ENCODE measurements around the gene UBE2D2. TPM values are rescaled to one million over a fixed set of nuclear protein-coding genes. Genes with fewer than 3 reads are reported as not detected.

The UBE2D2 gene
- total and polyA plus RNA-seq, 2 donors (not counting 1 experiment from before 2014, with no cell fraction given), result 64.3 to 168 TPM

DNA sequence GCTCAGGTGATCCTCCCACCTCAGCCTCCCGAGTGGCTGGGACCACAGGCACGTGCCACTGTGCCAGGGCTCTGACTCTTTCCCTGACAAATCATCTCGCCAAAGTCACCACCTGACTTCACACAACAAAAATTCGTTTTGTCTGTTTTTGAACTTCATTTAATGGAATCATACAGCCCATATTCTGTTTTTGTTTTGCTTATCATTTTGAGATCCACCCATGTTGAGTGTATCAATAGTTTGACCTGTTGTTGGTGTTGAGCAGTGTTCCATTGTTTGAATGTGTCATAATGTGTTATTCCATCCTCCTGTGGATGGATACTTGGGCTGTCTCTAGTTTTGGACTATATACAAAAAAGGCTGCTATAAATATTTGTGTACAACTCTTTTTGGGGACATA is 6.9 kb upstream of the UBE2D2 start:
- Histone ChIP-seq H3K4me2 (replicated peaks; ENCODE audit: low read depth, low read length, poor library complexity, severe bottlenecking) (no peak overlapping the region), H2AFZ (ENCODE audit: insufficient read depth, low read depth, low read length, poor library complexity, severe bottlenecking) (no peak overlapping the region), H3K27ac (ENCODE audit: low read length in 2 of 2) (no peak overlapping the region), H4K20me1 (ENCODE audit: control insufficient read depth, insufficient read depth, low read length, poor library complexity, severe bottlenecking) (no peaks in the 10 kb centered on the region), H3K79me2 (ENCODE audit: control insufficient read depth, insufficient read depth, low read length) (no peaks in the 10 kb centered on the region), H3K4me1 (ENCODE audit: control insufficient read depth in 2 of 2, insufficient read depth in 2 of 2, low read length in 2 of 2) (peaks cover 5 to 8% of the 10 kb centered on the region in 2 donors), H3K9ac (ENCODE audit: low read length) (no peak overlapping the region), H3K36me3 (replicated peaks in 1 of 2; ENCODE audit: control extremely low read depth in 1 of 2, control insufficient read depth in 1 of 2, extremely low read depth in 1 of 2, insufficient read depth in 2 of 2, low read length in 1 of 2) (no peaks in the 10 kb centered on the region), H3K4me3 (ENCODE audit: control extremely low read depth in 1 of 5, extremely low read depth in 1 of 5, insufficient read depth in 1 of 5, low read depth in 2 of 5, low read length in 4 of 5) (no peak overlapping the region), H3K9me3 (ENCODE audit: control extremely low read depth in 1 of 3, control insufficient read depth in 2 of 3, insufficient read depth in 1 of 3, low read length in 2 of 3) (peaks cover 0 to 8% (median 0%) of the 10 kb centered on the region in 3 donors), H3K27me3 (replicated peaks in 1 of 4; ENCODE audit: control extremely low read depth in 1 of 4, control insufficient read depth in 3 of 4, insufficient read depth in 4 of 4, low read length in 3 of 4) (no peaks in the 10 kb centered on the region)
- CTCF ChIA-PET, result no interaction called here
- intact Hi-C loops (cut with micrococcal nuclease), result no loop called here
- no peaks in the 10 kb centered on the region for H3K9me3 Mint-ChIP-seq (ENCODE audit: insufficient read depth)
- H3K27ac Mint-ChIP-seq, result no peak overlapping the region
- POLR2A ChIA-PET, result no interaction called here
- WGBS (ENCODE audit: insufficient coverage), result 100% methylated on average over 2 of the region's 4 CpGs
- no peak for TF ChIP-seq CTCF (IDR thresholded peaks at IDR 0.05)
- peaks cover 12% of the 10 kb centered on the region for H3K4me1 Mint-ChIP-seq
- DNase-seq, result no peak
- H3K4me3 Mint-ChIP-seq, result no peak overlapping the region
- H3K27me3 Mint-ChIP-seq, result no peaks in the 10 kb centered on the region
- no peak for ATAC-seq (ENCODE audit: low read depth)

DNA sequence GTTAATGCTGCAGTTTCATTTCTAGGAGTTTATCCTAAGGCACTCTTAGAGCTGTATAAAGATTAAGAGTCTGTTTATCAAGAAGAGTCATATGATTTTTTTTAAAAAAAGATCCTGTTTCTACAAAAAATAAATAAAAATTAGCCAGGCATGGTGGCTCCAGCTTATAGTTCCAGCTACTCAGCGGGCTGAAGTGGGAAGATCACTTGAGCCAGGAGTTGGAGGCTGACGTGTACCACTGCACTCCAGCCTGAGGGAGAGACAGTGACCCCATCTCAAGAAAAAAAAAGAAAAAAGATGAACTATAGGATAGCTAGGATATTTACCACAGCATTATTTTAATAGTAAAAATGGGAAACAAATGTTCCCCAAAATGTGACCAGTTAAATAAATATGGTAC is 3.3 kb upstream of the UBE2D2 start:
- no peak overlapping the region for H3K4me3 Mint-ChIP-seq

More for the DNA sequence above, 3.3 kb upstream of the UBE2D2 start:
- Histone ChIP-seq H3K27me3 (replicated peaks in 1 of 4; ENCODE audit: control extremely low read depth in 1 of 4, control insufficient read depth in 3 of 4, insufficient read depth in 4 of 4, low read length in 3 of 4) (no peaks in the 10 kb centered on the region), H3K4me3 (ENCODE audit: control extremely low read depth in 1 of 5, extremely low read depth in 1 of 5, insufficient read depth in 1 of 5, low read depth in 2 of 5, low read length in 4 of 5) (no peak overlapping the region), H3K4me1 (ENCODE audit: control insufficient read depth in 2 of 2, insufficient read depth in 2 of 2, low read length in 2 of 2) (peaks cover 7 to 9% of the 10 kb centered on the region in 2 donors), H4K20me1 (ENCODE audit: control insufficient read depth, insufficient read depth, low read length, poor library complexity, severe bottlenecking) (peaks cover 2% of the 10 kb centered on the region), H3K4me2 (replicated peaks; ENCODE audit: low read depth, low read length, poor library complexity, severe bottlenecking) (no peak overlapping the region), H3K9me3 (ENCODE audit: control extremely low read depth in 1 of 3, control insufficient read depth in 2 of 3, insufficient read depth in 1 of 3, low read length in 2 of 3) (no peaks in the 10 kb centered on the region), H2AFZ (ENCODE audit: insufficient read depth, low read depth, low read length, poor library complexity, severe bottlenecking) (no peak overlapping the region), H3K9ac (ENCODE audit: low read length) (no peak overlapping the region), H3K79me2 (ENCODE audit: control insufficient read depth, insufficient read depth, low read length) (peaks cover 28% of the 10 kb centered on the region), H3K27ac (ENCODE audit: low read length in 2 of 2) (no peak overlapping the region), H3K36me3 (replicated peaks in 1 of 2; ENCODE audit: control extremely low read depth in 1 of 2, control insufficient read depth in 1 of 2, extremely low read depth in 1 of 2, insufficient read depth in 2 of 2, low read length in 1 of 2) (peaks cover 0 to 2% of the 10 kb centered on the region in 2 experiments)
- ChIA-PET CTCF (interaction anchor here (1.1 to 1.2 kb wide), 2 partner anchors 17 to 22 kb away, joined by 3 to 4 read pairs; no protein-coding TSS in a partner anchor), POLR2A (interaction anchor here (0.6 kb wide), 2 partner anchors 48 to 190 kb away, joined by 4 to 10 read pairs; no protein-coding TSS in a partner anchor)
- 100% methylated on average over 2 of the region's 2 CpGs for WGBS (ENCODE audit: insufficient coverage)
- no peak for ATAC-seq (ENCODE audit: low read depth)
- H3K4me1 Mint-ChIP-seq, result peaks cover 14% of the 10 kb centered on the region
- DNase-seq, result no peak
- H3K27me3 Mint-ChIP-seq, result no peaks in the 10 kb centered on the region
- no peak for TF ChIP-seq EZH2 (IDR thresholded peaks at IDR 0.05; ENCODE audit: borderline replicate concordance, insufficient read depth, low read depth, low read length, poor library complexity, severe bottlenecking)
- TF ChIP-seq CTCF (IDR thresholded peaks at IDR 0.05), result no peak
- intact Hi-C loops (cut with micrococcal nuclease), result no loop called here
- no peak overlapping the region for H3K27ac Mint-ChIP-seq
- no peaks in the 10 kb centered on the region for H3K9me3 Mint-ChIP-seq (ENCODE audit: insufficient read depth)

Data from B cell (primary cell).